NCI-H748 (cell line): ENCODE results near the gene MATN1.
"Not testable (repeated sequence)": the region's sequence is repeated elsewhere in the genome, so short reads cannot be mapped to it uniquely, and the experiment has no call there.

Experiments
- DNase-seq: peaks from one replicate; lab custom pipeline; 2025; ENCODE audit not compliant: unreplicated experiment; lab: John Stamatoyannopoulos, UW

MATN1 gene

GRCh38 chr1:30723331-30723755 is at the start of gene MATN1:
Gene MATN1, minus strand, starts transcription at chr1:30723585. Its CDS starts 34 bp downstream, at chr1:30723551.
- no peak for DNase-seq

- no peak for DNase-seq
Measured at GRCh38 chr1:30771005-30771404, 47.6 kb upstream of the MATN1 start.

GRCh38 chr1:30770150-30770549 is 46.8 kb upstream of the MATN1 start:
- no peak for DNase-seq

GRCh38 chr1:30768830-30769718 is 45.7 kb upstream of the MATN1 start:
- no peak for DNase-seq

GRCh38 chr1:30768159-30768829 is 44.9 kb upstream of the MATN1 start:
- DNase-seq: no peak

- not testable (repeated sequence) for DNase-seq
Measured at GRCh38 chr1:30766948-30767347, 43.6 kb upstream of the MATN1 start.

- DNase-seq: no peak
Measured at GRCh38 chr1:30765556-30766434, 42.4 kb upstream of the MATN1 start.

- DNase-seq: no peak
Measured at GRCh38 chr1:30764939-30765555, 41.7 kb upstream of the MATN1 start.

- no peak for DNase-seq
Measured at GRCh38 chr1:30764396-30764795, 41.0 kb upstream of the MATN1 start.

- no peak for DNase-seq
Measured at GRCh38 chr1:30763651-30764248, 40.4 kb upstream of the MATN1 start.

- DNase-seq: no peak
Measured at GRCh38 chr1:30762930-30763650, 39.7 kb upstream of the MATN1 start.

GRCh38 chr1:30762152-30762929 is 39.0 kb upstream of the MATN1 start:
- DNase-seq: no peak

GRCh38 chr1:30761381-30762151 is 38.2 kb upstream of the MATN1 start:
- DNase-seq: no peak

- no peak for DNase-seq
Measured at GRCh38 chr1:30760596-30761324, 37.4 kb upstream of the MATN1 start.

- DNase-seq: no peak
Measured at GRCh38 chr1:30759718-30760281, 36.4 kb upstream of the MATN1 start.

GRCh38 chr1:30758785-30759380 is 35.5 kb upstream of the MATN1 start:
- no peak for DNase-seq
